PC-3 (cell line): ENCODE results near the gene TMEM139.

ENCODE experiments used
- EZH2 ChIP-seq: fragments of 300-600 bp; sonication (generic); IDR thresholded peaks from one replicate; pipeline ENCODE4 v1.6.1; 2017; ENCODE audit warnings: antibody characterized with exemption, mild to moderate bottlenecking, low read length; ENCODE audit not compliant: unreplicated experiment
- EZH2phosphoT487 ChIP-seq: fragments of 300-600 bp; sonication (generic); IDR thresholded peaks from 2 replicates; pipeline ENCODE4 v1.6.1; 2018; ENCODE audit warnings: mild to moderate bottlenecking, antibody characterized with exemption, low read length, borderline replicate concordance
- TF ChIP-seq, protein P1 (sequence below): fragments of 300-600 bp; sonication (generic); conservative IDR thresholded peaks from 2 replicates; pipeline ENCODE4 v1.5.1; 2017; ENCODE audit warnings: antibody characterized with exemption, low read depth, mild to moderate bottlenecking, low read length

GRCh38 chr7:143250199-143250598, 34.6 kb upstream of the TMEM139 start:
- no peak for TF ChIP-seq EZH2
- TF ChIP-seq, protein P1, sequence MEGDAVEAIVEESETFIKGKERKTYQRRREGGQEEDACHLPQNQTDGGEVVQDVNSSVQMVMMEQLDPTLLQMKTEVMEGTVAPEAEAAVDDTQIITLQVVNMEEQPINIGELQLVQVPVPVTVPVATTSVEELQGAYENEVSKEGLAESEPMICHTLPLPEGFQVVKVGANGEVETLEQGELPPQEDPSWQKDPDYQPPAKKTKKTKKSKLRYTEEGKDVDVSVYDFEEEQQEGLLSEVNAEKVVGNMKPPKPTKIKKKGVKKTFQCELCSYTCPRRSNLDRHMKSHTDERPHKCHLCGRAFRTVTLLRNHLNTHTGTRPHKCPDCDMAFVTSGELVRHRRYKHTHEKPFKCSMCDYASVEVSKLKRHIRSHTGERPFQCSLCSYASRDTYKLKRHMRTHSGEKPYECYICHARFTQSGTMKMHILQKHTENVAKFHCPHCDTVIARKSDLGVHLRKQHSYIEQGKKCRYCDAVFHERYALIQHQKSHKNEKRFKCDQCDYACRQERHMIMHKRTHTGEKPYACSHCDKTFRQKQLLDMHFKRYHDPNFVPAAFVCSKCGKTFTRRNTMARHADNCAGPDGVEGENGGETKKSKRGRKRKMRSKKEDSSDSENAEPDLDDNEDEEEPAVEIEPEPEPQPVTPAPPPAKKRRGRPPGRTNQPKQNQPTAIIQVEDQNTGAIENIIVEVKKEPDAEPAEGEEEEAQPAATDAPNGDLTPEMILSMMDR, result no peak
- no peak for TF ChIP-seq EZH2phosphoT487
